KG1 (cell line): Measurements from ENCODE around the gene PTMS.

Experiments
- DNase-seq: peaks from one replicate; lab custom pipeline; 2025; lab: John Stamatoyannopoulos, UW

The PTMS gene

GRCh38 chr12:6788972-6789924 is 23.1 kb downstream of the PTMS start, which contains the start of gene CD4:
Gene CD4, plus strand, starts transcription at chr12:6789528. Its CDS starts 10,611 bp downstream, at chr12:6800139.
- DNase-seq = no peak

- no peak for DNase-seq
Measured at GRCh38 chr12:6790496-6791150, 24.5 kb downstream of the PTMS start.

- DNase-seq = no peak
Measured at GRCh38 chr12:6791931-6792520, 25.9 kb downstream of the PTMS start.

GRCh38 chr12:6792522-6793201 is 26.5 kb downstream of the PTMS start:
- DNase-seq = peak; percentile 58

GRCh38 chr12:6795088-6795487 is 28.9 kb downstream of the PTMS start:
- DNase-seq = no peak

GRCh38 chr12:6796576-6796975 is 30.4 kb downstream of the PTMS start:
- no peak for DNase-seq

GRCh38 chr12:6799147-6799546 is 33.0 kb downstream of the PTMS start:
- DNase-seq = no peak

- no peak for DNase-seq
Measured at GRCh38 chr12:6807170-6807569, 41.0 kb downstream of the PTMS start.

GRCh38 chr12:6809056-6809455 is 42.9 kb downstream of the PTMS start:
- DNase-seq = no peak

- DNase-seq = no peak
Measured at GRCh38 chr12:6810758-6811157, 44.6 kb downstream of the PTMS start.

GRCh38 chr12:6813363-6813762 is 47.2 kb downstream of the PTMS start:
- DNase-seq = no peak

GRCh38 chr12:6816598-6816997 is 50.4 kb downstream of the PTMS start:
- DNase-seq = no peak

- DNase-seq = no peak
Measured at GRCh38 chr12:6817098-6817497, 50.9 kb downstream of the PTMS start.

GRCh38 chr12:6817662-6818157 is 51.5 kb downstream of the PTMS start:
- DNase-seq = no peak

GRCh38 chr12:6818222-6818621 is 52.1 kb downstream of the PTMS start:
- DNase-seq = no peak

- no peak for DNase-seq
Measured at GRCh38 chr12:6818645-6819044, 52.5 kb downstream of the PTMS start.

- no peak for DNase-seq
Measured at GRCh38 chr12:6819106-6820030, 53.2 kb downstream of the PTMS start.

- DNase-seq = no peak
Measured at GRCh38 chr12:6820166-6820565, 54.0 kb downstream of the PTMS start.
